Activated CD4-positive, alpha-beta T cell treated with anti-CD3 and anti-CD28 coated beads for 24 hours (primary cell): ENCODE data around the gene NRF1.
"Not testable (repeated sequence)": the region's sequence is repeated elsewhere in the genome, so short reads cannot be mapped to it uniquely, and the experiment has no call there.

Source experiments
- DNase-seq, 2 donors: peaks; one replicate each; pipeline ENCODE4 v3.0.0-alpha.2; 2020; ENCODE audit warnings: low read depth in 2 of 2

NRF1 gene

DNA sequence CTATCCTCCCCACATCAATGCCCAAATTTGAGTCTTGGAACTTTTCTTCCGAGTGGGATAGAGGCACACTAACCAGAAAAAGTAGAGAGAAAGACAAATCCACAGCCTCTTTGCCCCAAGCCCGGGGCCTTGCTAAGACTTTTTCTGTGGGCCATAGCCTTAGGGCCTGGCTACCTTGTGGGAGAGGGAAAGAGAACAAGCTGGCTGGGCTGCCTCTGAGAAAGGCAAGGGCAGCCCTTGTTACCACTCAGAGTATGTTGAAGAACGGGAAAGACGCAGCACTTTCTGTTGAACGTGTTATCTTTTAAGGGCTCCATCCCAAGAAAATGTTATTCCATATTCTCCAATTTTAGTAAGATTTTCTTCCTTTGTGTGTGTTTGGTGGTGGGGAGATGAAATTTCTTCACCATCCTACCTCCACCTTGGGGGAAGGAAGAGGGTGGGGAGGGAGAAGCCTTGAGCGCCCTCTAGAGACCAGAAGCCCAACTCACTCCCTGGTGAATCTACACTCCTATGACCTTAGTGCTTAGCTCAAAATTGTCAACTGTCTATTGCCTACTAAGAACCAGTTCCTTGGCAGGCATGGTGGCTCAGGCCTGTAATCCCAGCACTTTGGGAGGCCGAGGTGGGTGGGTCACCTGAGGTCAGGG is 3.9 kb upstream of the NRF1 start:
- no peak for DNase-seq

DNA sequence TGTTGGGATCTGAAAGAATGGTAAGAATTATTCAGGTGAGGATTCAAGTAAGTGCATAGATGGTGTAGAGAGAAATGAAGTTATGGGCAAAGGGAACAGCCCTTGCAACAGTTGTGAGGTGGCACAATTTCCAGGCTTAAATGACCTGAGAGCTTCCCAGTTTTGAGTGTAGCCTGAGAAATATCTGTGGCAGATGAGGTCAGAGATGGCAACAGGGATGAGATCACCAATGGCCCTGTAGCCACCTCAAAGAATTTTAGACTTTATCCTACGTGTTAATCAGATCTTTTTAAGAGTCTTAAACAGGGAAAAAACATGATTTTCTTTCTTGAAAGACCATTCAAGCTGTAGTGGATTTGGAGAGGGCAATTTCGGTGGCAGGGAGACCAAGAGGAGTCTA is 1.9 kb upstream of the NRF1 start:
- DNase-seq: no peak

DNA sequence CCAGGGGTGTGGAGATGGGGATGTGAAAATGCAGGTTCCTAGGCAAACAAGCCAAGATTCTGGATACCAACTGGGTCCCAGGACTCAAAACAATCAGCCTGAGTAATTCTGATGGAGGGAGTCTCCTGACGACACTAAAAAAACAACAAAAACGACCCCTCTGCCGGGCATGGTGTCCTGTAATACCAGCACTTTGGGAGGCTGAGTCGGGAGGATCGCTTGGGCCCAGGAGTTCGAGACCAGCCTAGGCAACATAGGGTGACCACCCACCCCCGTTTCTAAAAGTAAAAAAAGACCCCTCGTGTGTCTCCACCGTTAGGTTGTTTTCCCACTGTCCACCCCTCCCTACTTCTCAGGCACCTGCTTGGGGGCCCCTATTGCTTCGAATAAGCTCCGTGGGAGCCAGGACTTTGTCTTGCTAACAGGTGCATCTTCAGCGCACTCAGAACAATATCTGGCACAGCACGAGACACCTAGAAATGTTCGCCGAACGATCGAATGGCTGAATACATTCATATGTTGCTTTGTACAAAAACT is 743 bp upstream of the NRF1 start:
- DNase-seq: no peak

DNA sequence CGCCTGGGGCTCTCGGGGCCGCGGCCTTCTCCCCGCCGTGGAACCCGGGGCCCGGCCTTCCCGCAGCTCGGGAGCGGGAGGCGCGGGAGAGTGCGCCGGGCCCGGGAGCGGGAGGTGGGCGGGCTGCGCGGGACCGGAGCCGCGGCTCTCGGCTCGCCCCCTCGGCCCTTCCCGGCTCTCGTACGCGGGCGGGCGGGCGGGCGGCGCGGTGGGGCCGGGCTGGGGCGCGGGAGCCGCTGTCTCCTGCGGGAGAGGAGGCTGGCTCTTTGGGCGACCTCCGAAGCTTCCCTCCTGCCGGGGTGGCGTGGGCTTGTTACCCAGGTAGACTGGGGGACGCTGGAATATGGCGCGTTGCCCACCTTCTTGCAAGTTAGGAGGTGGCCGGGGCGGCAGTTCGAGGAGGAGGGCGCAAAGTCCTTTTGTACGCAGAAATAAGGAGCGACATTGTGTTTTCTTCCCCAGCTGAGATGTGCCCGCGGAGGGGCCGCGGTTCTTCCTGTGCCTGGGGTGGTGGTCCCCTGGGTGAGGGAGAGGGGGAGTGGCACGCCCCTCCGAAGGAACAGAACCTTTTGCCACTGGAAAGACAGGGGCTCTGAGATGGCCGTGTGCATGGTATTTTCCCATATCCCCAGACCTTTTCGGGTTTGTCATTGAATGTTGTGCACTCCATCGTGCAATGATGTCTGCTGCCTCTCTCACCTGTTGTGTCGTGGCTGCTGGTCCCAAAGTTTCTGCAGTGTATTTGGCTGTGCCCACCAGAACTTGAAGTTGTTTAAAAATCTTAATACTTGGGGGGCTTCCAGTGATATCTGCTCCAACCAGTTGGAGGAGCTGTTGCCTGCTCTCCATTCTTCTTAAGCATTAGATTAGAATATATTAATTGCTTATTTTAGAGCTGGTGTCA is 844 bp downstream of the NRF1 start:
- no peak for DNase-seq

DNA sequence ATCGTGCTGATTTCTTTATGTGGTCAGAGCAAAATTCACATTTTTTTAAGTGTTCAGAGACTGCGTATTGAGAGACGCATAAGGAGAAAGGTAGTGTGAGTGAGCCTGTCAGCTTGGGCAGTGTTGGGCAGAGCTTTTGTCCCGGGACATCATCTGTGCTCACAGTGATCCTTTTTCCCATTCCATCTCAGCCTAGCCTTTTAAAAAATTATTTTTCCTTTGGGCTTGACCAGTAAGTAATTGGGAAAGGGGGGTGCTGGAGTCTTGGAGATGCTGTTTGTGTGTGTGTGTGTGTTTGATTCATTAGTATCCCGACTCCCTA is 1.5 kb downstream of the NRF1 start:
- DNase-seq: no peak

DNA sequence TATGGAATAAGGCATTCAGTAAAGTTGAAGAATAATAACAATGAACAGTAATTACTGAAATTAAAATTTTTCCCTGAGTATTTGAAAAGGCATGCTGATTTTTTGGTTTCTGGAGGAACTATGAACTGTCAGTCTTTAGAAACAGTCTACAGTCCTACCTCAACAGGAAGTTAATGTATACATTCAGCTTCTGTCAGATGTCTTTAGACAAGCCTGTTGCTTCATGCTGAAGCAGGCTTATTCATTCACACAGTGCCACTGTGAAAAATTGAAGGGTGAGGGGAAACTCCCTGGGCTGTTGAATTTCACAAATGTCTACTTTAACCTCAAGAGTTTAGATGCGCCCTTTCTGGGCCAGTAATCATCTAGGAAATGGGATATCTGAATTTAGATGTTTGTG is 3.5 kb downstream of the NRF1 start:
- no peak for DNase-seq

DNA sequence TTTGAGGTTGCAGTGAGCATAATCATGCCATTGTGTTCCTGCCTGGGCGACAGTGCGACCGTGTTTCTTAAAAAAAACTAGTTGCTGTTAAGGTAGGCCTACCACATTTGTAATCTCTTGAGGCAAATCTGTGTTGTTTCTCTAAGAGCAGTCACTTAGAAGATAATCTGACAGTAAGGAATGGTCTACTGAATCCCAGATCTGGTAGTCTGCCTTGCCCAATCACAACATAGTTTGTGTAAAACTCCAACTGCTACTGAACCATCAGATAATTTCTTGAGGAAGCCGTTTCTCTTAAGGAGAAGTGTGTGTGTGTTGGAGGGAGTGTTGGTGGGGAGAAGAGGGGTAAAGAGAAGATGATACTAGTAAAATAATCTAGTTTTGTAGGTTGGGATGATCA is 5.0 kb downstream of the NRF1 start:
- no peak for DNase-seq

DNA sequence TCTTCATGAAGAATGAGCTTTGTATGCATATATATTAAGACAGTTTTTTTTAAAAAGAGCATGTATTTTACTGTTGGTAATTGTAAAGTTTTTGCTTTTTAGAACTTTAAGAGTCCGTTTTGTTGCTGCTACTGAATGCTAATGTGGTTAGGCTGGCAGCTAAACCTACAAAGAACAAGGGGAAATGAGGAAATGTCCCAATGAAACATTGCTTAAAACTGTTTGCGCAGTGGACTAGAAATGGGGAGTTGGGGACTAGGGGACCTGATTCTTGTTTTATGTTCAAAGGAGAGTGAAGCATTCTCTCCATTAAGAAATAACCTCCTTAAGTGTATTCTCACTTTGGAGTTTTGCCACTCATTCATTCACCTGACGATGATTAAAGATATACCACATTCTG is 5.7 kb downstream of the NRF1 start:
- DNase-seq: no peak

DNA sequence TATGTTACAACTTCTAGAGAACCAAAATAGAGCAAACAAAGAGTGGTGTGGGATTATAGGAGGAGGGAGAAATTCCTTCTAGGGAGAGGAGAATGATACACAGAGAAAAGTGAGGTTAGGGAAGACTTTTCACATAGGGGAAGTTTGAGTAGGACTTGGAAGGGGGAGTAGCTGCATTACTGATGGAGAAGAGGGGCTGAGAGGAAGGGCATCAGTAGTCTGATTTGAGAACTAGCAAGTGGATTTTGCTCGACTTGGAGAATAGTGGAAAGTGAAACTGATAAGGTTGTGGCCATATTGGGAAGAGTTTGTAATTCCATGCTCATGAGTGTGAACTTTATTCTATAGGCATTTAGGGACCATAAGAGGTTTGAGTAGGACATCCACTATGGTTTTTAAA is 6.1 kb downstream of the NRF1 start:
- DNase-seq: no peak

DNA sequence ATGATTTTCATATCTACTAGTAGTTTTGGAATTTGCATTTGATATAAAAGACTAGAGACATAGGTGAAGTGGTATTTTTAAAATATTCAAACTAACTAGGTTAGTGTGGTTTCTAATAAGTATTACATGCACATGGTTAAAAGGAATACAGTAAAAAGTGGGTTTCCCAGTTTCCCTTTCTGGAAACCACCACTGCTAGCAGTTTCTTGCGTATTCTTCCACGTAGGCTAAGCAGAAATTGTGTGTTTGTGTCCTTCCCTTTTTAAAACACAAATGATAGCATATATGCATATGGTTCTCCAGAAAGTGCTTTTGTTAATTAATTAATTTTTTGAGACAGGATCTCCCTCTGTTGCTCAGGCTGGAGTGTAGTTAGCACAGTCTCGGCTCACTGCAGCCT is 15.4 kb downstream of the NRF1 start:
- DNase-seq: no peak

DNA sequence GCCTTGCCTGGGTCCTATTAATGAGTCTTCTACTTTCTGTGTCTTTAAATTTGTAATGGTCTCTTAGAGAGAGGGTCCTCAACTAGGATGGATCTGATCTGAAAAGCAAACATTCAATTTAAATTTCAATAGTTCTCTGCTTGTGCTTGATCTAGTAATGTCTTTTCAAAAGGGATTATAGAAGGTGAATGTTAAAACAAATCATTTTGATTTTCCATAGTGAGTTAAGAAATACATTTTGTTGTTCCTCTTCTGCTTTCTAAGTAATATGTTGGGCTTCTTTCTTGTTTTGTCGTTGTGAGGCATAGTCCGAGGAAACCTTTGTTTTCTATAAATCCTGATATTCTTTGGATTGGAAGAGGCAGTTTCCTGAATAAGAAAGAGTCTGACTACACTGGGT is 18.8 kb downstream of the NRF1 start:
- no peak for DNase-seq

DNA sequence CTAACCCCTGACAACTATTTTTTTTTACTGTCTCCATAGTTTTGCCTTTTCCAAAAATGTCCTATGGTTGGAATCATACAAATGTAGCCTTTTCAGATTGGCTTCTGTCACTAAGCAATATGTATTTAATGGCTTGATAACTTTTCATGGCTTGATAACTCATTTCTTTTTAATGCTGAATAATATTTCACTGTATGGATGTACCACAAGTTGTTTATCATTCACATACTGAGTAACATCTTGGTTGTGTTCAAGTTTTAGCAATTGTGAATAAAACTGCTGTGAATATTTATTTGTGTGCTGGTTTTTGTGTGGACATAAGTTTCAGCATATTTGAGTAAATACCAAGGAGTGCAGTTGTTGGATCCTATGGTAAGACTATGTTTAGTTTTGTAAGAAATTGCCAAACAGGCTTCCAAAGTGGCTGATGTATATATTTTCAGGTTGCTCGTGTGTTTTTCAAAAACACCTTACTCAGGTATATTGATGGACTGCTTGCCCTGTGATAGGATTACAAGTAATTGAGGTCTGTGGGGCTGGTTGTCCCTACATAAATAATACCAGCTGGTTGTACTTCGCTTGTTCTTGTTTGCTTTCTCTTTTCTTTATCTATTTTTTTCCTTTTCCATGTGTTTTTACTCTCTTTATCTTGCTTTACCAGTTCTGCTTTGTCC is 23.0 kb downstream of the NRF1 start:
- no peak for DNase-seq

DNA sequence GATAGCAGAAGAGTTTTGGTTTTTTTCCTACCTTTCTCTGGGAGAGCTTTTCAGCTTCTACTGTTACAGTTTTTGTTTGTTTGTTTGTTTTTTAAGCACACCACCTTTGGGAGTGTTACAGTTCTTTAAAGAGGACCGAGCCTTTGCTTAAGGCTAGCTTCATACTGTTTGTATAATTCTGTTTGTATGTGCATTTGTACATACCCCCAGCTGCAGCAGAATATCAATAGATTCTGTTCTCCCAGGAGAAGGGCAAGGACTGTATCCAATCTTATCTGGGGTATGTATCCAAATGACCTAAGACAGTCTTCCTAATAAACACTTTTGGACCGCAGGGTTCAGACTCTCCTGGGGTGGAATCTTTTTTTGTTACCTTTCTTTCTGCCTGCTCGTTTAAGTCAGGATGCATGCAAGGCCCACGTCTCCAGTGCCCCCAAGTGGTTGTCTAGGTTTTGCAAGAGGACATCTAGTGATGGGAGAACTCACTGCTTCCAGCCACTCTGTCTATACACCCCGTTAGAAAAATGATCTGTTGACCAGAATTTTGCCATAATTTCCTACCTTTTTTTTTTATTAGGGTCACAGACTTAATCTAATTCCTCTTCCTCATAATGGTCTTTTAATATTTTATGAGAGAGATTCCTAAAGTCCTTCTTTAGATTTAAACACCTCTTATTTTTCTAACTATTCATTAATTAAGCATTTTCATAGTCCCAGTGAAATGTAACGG is 23.9 kb downstream of the NRF1 start:
- DNase-seq: peak; percentile 37 to 54

DNA sequence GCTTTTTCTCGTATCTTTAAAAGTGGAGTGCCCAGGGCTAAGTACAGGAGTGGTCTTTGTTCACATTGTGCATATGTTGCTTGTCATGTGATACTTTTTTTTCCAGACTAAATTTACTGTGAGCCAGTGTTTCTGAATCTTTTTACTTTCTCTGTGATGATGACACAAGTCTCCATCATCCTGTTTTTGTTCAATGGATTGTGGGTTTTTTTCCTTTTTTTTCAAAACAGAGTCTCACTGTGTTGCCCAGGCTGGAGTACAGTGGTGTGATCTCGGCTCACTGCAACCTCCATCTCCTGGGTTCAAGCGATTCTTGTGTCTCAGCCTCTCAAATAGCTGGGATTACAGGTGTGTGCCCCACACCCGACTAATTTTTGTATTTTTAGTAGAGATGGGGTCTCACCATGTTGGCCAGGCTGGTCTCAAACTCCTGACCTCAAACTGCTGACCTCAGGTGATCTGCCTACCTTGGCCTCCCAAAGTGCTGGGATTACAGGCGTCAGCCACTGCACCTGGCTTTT is 24.6 kb downstream of the NRF1 start:
- not testable (repeated sequence) for DNase-seq

DNA sequence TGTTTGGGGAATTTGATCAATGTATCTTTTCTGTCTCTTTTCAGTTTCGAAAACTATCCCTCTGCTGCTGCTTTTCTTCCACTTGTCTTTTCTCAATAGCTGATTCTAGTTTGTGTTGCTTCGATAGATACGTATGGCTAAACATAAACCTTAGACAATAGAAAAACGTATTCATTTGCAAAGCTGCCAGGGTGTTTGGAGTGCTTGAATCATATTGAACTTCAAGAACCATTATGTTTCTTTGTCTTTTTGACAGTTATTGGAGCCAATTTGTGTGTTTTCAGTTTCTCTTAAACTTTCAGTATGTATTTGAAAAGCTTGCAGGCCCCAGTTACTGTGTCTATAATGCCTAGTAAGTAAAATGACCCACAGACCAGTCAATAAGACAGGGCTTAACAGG is 25.1 kb downstream of the NRF1 start:
- no peak for DNase-seq

DNA sequence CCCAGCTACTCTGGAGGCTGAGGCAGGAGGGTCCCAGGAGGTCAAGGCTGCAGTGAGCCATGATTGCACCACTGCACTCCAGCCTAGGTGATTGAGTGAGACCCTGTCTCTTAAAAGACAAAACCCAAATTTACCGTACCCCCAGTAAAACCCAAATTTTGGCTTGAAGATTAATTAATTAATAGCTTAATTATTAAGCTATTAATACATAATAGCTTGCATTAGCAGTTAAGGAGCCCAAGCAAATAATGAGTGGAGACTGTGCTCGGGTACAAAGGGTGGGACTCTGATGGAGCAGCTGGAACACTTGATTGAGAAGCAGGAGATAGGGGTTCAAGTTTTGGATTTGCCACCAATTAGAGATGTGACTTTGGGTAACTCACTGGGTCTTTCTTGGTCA is 28.9 kb downstream of the NRF1 start:
- no peak for DNase-seq

DNA sequence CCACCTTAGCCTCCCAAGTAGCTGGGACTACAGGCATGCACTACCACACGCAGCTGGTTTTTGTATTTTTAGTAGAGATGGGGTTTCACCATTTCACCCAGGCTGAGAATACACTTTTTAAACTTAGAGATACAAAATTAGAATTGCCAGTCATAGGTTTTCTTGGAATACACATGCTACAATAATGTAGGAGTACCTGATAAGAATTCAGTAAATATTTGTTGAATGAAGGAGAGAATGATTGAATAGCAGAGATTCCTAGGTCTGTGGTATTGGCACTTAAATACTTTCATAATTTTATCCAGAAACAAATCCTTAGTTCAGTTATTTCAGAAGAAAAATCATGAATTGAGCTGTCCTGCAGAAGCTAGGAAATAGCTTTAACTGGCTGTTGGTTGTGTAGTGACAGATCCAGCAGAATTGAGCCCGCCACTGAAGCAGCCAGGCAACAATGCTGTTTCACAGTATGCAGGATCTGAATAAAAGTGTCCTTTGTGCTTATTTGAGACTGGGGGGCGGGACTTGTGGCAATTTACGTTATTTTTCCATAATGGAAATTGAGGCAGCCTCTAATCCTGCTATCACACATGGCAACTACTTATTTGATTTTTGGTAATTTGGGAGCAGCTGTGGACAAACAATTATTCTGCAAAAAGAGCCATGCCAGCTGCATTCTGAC is 31.5 kb downstream of the NRF1 start:
- DNase-seq: no peak

DNA sequence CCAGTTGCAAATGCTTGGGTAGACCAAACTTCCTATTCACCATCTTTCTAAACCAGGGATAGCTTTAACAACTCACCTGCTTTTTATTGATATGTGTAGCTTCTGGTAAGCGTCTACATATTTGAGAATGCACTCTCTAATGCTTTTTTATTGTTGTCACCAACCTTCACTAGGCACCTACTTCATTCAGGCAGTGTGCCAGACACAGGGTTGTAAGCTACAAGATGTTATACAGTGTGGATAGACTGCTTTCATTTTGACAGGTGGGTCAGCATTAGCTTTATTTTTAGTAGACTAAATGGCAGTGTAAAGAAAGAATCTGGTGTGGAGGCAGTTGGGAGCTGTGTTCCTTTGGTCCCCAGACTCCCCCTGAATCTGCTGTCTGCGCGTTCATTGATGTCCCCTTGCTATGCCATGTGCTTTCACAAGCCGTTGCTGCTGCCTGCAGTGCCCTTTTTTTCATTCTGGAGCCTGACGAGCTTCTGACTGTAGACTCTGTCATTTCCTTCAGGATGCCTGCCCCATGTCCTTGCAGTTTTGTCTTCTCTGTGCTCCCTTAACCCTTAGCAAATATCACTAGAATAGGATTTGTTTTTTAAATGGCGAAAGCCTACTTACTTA is 32.1 kb downstream of the NRF1 start:
- no peak for DNase-seq

DNA sequence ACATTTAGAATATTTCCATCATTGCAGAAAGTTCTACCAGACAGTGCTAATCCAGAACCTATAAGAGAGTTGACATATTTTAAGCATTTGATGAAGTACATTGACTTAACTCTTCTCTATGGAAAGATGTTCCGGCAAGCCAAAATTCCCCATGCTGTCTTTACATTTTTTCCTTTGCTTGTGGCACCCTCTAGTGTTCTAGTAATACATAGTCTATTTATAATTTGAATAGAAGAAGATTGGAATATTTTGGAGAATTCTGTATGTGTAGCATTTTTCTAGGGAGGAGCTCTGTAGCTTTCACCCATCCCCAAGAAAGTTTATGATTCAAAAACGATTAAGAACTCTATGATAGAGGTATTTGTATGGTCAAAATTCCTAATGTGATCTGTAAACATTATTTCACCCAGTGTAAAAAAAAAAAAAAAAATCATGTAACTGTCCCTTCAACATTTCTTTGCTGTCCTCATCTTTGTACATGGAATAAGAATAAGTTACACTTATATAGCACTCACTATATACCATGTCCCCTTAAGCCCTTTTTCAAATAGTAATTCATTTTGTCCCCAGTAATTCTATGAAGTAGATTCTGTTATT is 33.2 kb downstream of the NRF1 start:
- no peak for DNase-seq

DNA sequence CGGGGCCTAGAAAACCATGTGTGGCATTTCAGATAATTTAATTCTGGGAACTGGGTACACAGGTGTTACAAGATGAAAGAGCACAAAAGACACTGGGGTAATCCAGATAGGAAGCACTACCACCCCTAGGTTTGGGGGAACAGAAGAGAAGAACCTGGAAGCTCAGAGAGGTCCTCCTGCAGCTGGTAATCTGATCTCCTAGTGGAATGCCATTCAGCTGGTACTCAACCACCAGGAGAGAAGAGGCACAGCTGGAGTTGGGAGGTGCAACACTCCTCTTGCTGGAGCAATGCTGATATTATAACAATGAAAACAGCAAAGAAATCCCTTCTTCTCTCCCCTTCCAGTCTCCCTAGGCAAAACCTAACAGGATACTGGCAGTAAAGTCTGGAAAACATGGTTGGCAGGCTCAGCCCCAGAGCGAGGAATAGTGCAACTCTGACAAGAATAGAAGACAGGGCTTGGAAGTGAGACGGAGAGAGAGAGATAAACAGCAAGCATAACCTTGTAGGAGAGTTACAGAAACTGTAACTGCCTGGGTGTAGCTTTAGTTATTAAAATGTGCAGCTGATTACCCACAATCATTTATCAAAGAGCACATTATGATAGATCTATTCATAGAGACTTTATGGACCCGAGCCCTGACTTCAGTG is 35.0 kb downstream of the NRF1 start:
- no peak for DNase-seq
